IPS-18a (cell line): ENCODE results near the gene MACF1.

Experiments used
- H3K27ac ChIP-seq: one replicate; pipeline ENCODE4 v1.5.1; 2013; ENCODE audit warnings: low read length
- H3K27me3 ChIP-seq: one replicate; pipeline ENCODE4 v1.6.1; 2013; ENCODE audit warnings: mild to moderate bottlenecking, low read length; ENCODE audit not compliant: control insufficient read depth, insufficient read depth
- H3K36me3 ChIP-seq: one replicate; pipeline ENCODE4 v1.6.1; 2013; ENCODE audit warnings: low read depth, low read length; ENCODE audit not compliant: control insufficient read depth
- H3K4me1 ChIP-seq: one replicate; pipeline ENCODE4 v1.6.1; 2013; ENCODE audit warnings: low read depth, low read length; ENCODE audit not compliant: control insufficient read depth
- H3K4me3 ChIP-seq: one replicate; pipeline ENCODE4 v1.5.1; 2013; ENCODE audit warnings: low read length
- H3K9ac ChIP-seq: one replicate; pipeline ENCODE4 v1.6.1; 2013; ENCODE audit warnings: mild to moderate bottlenecking, low read length, moderate library complexity
- H3K9me3 ChIP-seq: one replicate; pipeline ENCODE4 v1.6.1; 2013; ENCODE audit warnings: low read depth, low read length; ENCODE audit not compliant: control insufficient read depth

Gene MACF1

GRCh38 chr1:39294531-39294930 lies 90.0 kb downstream of the MACF1 start:
- H3K9me3 ChIP-seq = no peaks in the 10 kb centered on the region
- peaks cover 67% of the 10 kb centered on the region for H3K36me3 ChIP-seq
- no peaks in the 10 kb centered on the region for H3K27me3 ChIP-seq
- H3K9ac ChIP-seq = no peak overlapping the region
- H3K4me1 ChIP-seq = no peaks in the 10 kb centered on the region
- no peak overlapping the region for H3K27ac ChIP-seq
- H3K4me3 ChIP-seq = no peak overlapping the region

GRCh38 chr1:39295901-39296300 lies 91.4 kb downstream of the MACF1 start:
- no peak overlapping the region for H3K4me3 ChIP-seq
- no peak overlapping the region for H3K9ac ChIP-seq
- no peaks in the 10 kb centered on the region for H3K4me1 ChIP-seq
- no peaks in the 10 kb centered on the region for H3K27me3 ChIP-seq
- H3K36me3 ChIP-seq = peaks cover 80% of the 10 kb centered on the region
- H3K27ac ChIP-seq = no peak overlapping the region
- no peaks in the 10 kb centered on the region for H3K9me3 ChIP-seq

- no peaks in the 10 kb centered on the region for H3K9me3 ChIP-seq
- H3K4me3 ChIP-seq = no peak overlapping the region
- no peaks in the 10 kb centered on the region for H3K4me1 ChIP-seq
- H3K27me3 ChIP-seq = no peaks in the 10 kb centered on the region
- no peak overlapping the region for H3K9ac ChIP-seq
- peaks cover 71% of the 10 kb centered on the region for H3K36me3 ChIP-seq
- no peak overlapping the region for H3K27ac ChIP-seq
Measured at GRCh38 chr1:39297551-39297950, 93.1 kb downstream of the MACF1 start.

DNA sequence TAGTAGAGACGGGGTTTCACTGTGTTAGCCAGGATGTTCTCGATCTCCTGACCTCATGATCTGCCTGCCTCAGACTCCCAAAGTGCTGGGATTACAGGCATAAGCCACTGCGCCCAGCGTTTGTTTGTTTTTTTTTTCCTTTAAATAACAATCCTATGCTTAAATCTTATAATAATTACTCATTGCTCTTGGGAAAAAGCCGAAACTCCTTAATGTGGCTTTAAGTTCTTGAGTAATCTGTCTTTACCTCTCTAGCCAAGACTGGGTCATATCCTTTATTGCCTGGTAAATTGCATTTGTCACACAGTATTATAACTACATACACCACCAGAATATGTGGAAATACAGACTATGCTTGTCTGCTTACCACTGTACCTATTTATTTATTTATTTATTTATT lies 97.1 kb downstream of the MACF1 start:
- no peak overlapping the region for H3K4me3 ChIP-seq
- no peaks in the 10 kb centered on the region for H3K27me3 ChIP-seq
- H3K9ac ChIP-seq = no peak overlapping the region
- H3K36me3 ChIP-seq = peaks cover 52% of the 10 kb centered on the region
- no peaks in the 10 kb centered on the region for H3K9me3 ChIP-seq
- H3K27ac ChIP-seq = no peak overlapping the region
- H3K4me1 ChIP-seq = no peaks in the 10 kb centered on the region

DNA sequence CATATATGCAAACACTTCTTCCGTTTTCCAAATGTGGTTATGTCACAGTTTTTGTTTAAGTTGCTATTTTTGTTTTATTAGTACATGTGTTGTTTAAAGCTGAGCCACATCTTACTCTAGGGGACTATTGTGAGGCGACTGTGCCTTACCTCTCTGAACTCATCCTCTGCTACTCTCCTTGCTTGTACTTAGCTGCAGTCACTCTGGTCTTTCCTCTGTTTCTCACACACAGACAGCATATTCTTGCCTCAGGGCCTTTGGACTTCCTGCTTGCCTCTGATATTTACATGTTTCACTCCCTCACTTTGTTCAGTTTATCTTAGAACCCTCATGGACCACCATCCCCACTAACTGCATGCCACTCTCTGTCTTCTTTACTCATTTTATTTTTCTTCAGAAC lies 101.1 kb downstream of the MACF1 start:
- no peak overlapping the region for H3K4me3 ChIP-seq
- peaks cover 40% of the 10 kb centered on the region for H3K36me3 ChIP-seq
- H3K4me1 ChIP-seq = no peaks in the 10 kb centered on the region
- no peaks in the 10 kb centered on the region for H3K9me3 ChIP-seq
- H3K27ac ChIP-seq = no peak overlapping the region
- no peaks in the 10 kb centered on the region for H3K27me3 ChIP-seq
- no peak overlapping the region for H3K9ac ChIP-seq

DNA sequence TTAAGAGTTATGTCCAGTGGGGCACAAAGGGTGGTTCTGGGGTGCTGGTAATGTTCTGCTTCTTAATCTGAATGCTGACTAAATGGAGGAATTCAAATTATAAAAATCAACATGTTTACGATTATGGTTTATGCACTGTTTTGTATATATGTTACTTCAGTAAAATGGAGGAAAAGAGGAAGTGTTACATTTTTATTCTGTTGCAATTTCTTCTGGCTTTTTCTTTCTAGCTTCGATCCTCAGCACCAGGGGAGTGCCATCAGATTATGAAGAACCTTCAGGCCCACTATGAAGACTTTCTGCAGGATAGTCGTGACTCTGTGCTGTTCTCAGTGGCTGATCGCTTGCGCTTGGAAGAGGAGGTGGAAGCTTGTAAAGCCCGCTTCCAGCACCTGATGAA lies 105.5 kb downstream of the MACF1 start:
- Histone ChIP-seq H3K4me1 (no peaks in the 10 kb centered on the region), H3K27ac (no peak overlapping the region), H3K36me3 (peaks cover 53% of the 10 kb centered on the region), H3K4me3 (no peak overlapping the region), H3K9me3 (no peaks in the 10 kb centered on the region), H3K9ac (no peak overlapping the region), H3K27me3 (no peaks in the 10 kb centered on the region)

DNA sequence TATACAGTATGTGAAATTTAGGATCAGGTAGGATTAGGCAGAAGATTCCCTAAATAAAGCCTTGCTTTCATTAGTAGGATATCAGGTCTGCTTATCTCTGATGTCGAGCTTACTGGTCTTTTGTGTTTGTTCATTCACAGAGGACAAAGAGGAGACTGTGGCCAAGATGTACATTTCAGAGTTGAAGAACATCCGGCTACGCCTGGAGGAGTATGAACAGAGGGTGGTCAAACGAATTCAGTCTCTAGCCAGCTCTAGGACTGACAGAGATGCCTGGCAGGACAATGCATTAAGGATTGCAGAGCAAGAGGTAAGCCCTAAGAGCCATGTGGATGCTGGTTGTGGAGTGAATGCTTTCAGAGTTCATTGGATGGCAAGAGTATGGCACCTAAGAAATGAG lies 106.2 kb downstream of the MACF1 start:
- Histone ChIP-seq H3K4me1 (no peaks in the 10 kb centered on the region), H3K27ac (no peak overlapping the region), H3K27me3 (no peaks in the 10 kb centered on the region), H3K9ac (no peak overlapping the region), H3K36me3 (peaks cover 53% of the 10 kb centered on the region), H3K4me3 (no peak overlapping the region), H3K9me3 (no peaks in the 10 kb centered on the region)

DNA sequence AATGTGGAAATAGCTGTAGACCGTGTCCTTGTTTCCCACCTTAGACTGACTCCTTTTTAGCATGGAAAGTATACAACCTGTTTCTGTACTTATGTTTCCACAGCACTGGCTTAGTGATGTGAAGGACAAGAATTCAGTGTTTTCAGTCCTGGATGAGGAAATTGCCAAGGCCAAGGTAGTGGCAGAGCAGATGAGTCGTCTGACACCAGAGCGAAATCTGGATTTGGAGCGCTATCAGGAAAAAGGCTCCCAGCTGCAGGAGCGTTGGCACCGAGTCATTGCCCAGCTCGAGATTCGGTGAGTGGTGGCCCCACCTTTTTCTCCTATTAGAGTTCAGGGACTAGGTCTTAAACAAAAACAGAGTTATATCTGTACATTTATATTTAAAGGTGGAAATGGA lies 112.6 kb downstream of the MACF1 start:
- peaks cover 83% of the 10 kb centered on the region for H3K36me3 ChIP-seq
- H3K9ac ChIP-seq = no peak overlapping the region
- H3K4me3 ChIP-seq = no peak overlapping the region

GRCh38 chr1:39317910-39318633 lies 113.6 kb downstream of the MACF1 start:
- no peak overlapping the region for H3K9ac ChIP-seq
- H3K27me3 ChIP-seq = no peaks in the 10 kb centered on the region
- H3K4me1 ChIP-seq = no peaks in the 10 kb centered on the region
- H3K9me3 ChIP-seq = no peaks in the 10 kb centered on the region
- H3K4me3 ChIP-seq = no peak overlapping the region
- H3K27ac ChIP-seq = no peak overlapping the region
- peaks cover 86% of the 10 kb centered on the region for H3K36me3 ChIP-seq

More for the DNA sequence above, 112.6 kb downstream of the MACF1 start:
- Histone ChIP-seq H3K4me1 (no peaks in the 10 kb centered on the region), H3K27ac (no peak overlapping the region), H3K9me3 (no peaks in the 10 kb centered on the region), H3K27me3 (no peaks in the 10 kb centered on the region)

GRCh38 chr1:39321979-39322378 lies 117.5 kb downstream of the MACF1 start:
- Histone ChIP-seq H3K9me3 (no peaks in the 10 kb centered on the region), H3K4me3 (no peak overlapping the region), H3K27ac (no peak overlapping the region), H3K36me3 (peaks cover 89% of the 10 kb centered on the region), H3K9ac (no peak overlapping the region), H3K27me3 (no peaks in the 10 kb centered on the region), H3K4me1 (no peaks in the 10 kb centered on the region)

DNA sequence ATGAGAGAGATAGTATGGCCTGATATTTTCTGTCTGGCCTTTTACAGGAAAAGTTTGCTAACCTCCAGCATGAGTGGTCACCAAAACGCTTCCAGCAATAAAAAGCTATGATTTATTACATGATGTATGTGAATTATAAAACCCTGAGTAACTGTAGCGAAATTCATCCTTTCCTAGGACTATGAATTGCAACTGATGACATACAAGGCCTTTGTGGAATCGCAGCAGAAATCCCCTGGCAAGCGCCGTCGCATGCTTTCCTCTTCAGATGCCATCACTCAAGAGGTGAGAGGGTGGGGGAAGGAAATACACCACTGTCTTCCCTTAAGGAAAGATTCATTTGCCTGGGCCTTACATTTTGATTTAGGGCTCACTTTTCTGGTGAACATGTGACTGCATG lies 117.9 kb downstream of the MACF1 start:
- H3K27ac ChIP-seq = no peak overlapping the region
- no peaks in the 10 kb centered on the region for H3K27me3 ChIP-seq
- H3K9ac ChIP-seq = no peak overlapping the region
- H3K36me3 ChIP-seq = peaks cover 89% of the 10 kb centered on the region
- no peaks in the 10 kb centered on the region for H3K4me1 ChIP-seq
- H3K9me3 ChIP-seq = no peaks in the 10 kb centered on the region
- no peak overlapping the region for H3K4me3 ChIP-seq

DNA sequence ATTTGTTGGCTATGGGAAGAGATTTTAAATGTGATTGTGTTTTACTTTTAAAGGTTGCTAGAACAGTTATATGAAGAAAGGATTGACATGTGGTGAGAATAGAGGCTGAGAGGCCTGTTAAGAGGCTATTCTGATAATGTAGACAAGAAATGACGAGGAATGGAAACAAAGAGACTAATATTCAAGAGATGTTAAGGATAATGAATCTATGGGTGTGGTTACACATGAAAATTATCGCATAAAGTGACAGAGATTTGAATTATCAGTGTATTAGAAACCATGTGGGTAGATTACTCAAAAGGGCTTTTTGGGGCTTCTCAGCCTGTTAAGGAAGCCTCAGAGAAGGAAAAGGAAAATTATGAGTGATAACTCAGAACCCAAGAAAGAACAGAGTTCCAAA lies 120.4 kb downstream of the MACF1 start:
- no peaks in the 10 kb centered on the region for H3K9me3 ChIP-seq
- H3K36me3 ChIP-seq = peaks cover 85% of the 10 kb centered on the region

More for the DNA sequence above, 120.4 kb downstream of the MACF1 start:
- Histone ChIP-seq H3K4me1 (no peaks in the 10 kb centered on the region), H3K9ac (no peak overlapping the region), H3K27me3 (no peaks in the 10 kb centered on the region), H3K4me3 (no peak overlapping the region), H3K27ac (no peak overlapping the region)
